WERI-Rb-1 (cell line): ENCODE results near the gene INPP4B.

Experiments
- DNase-seq: peaks from one replicate; pipeline ENCODE4 v3.0.0-alpha.2; 2020
- H3K27ac ChIP-seq: fragments of 250-450 bp; sonication (Bioruptor Pico); 2 replicates; pipeline ENCODE4 v1.5.1; 2020; ENCODE audit warnings: mild to moderate bottlenecking, moderate library complexity
- H3K27me3 ChIP-seq: fragments of 250-450 bp; sonication (Bioruptor Pico); 2 replicates; pipeline ENCODE4 v1.5.1; 2021; ENCODE audit warnings: mild to moderate bottlenecking, low read depth, moderate library complexity; ENCODE audit not compliant: insufficient read depth, severe bottlenecking
- H3K36me3 ChIP-seq: fragments of 250-450 bp; sonication (Bioruptor Pico); 2 replicates; pipeline ENCODE4 v1.5.1; 2020; ENCODE audit warnings: mild to moderate bottlenecking, moderate library complexity
- H3K4me3 ChIP-seq: 2 replicates; pipeline ENCODE4 v1.5.1; 2011; ENCODE audit warnings: low read depth, mild to moderate bottlenecking, control low read depth, low read length
- H3K9me3 ChIP-seq: fragments of 250-450 bp; sonication (Bioruptor Pico); 2 replicates; pipeline ENCODE4 v1.5.1; 2021; ENCODE audit warnings: mild to moderate bottlenecking, moderate library complexity; ENCODE audit not compliant: severe bottlenecking
- CTCF ChIP-seq: IDR thresholded peaks from 2 replicates; pipeline ENCODE4 v1.5.1; 2011; ENCODE audit warnings: low read depth, mild to moderate bottlenecking, control low read depth, inconsistent platforms, low read length

INPP4B gene

GRCh38 chr4:142420311-142421095 lies 425.6 kb downstream of the INPP4B start:
- Histone ChIP-seq H3K4me3 (no peak overlapping the region), H3K27me3 (no peaks in the 10 kb centered on the region), H3K9me3 (no peaks in the 10 kb centered on the region), H3K36me3 (no peaks in the 10 kb centered on the region), H3K27ac (no peak overlapping the region)
- no peak for DNase-seq
- TF ChIP-seq CTCF = no peak

- Histone ChIP-seq H3K4me3 (no peak overlapping the region), H3K27me3 (no peaks in the 10 kb centered on the region), H3K9me3 (no peaks in the 10 kb centered on the region), H3K27ac (0 out of 2 replicates have a peak overlapping the region, but pooled peaks have one; percentile 1), H3K36me3 (no peaks in the 10 kb centered on the region)
- DNase-seq = peak; percentile 30
- no peak for TF ChIP-seq CTCF
These were observed 426.4 kb downstream of the INPP4B start for GRCh38 chr4:142419712-142420111.

- DNase-seq = no peak
- H3K27ac ChIP-seq = no peak overlapping the region
These were observed 427.4 kb downstream of the INPP4B start for GRCh38 chr4:142418697-142419096.

GRCh38 chr4:142416711-142417275 lies 429.3 kb downstream of the INPP4B start:
- no peaks in the 10 kb centered on the region for H3K36me3 ChIP-seq
- no peaks in the 10 kb centered on the region for H3K27me3 ChIP-seq
- no peaks in the 10 kb centered on the region for H3K9me3 ChIP-seq
- no peak for DNase-seq
- TF ChIP-seq CTCF = no peak
- no peak overlapping the region for H3K4me3 ChIP-seq
- H3K27ac ChIP-seq = no peak overlapping the region

More at GRCh38 chr4:142418697-142419096, 427.4 kb downstream of the INPP4B start:
- Histone ChIP-seq H3K36me3 (no peaks in the 10 kb centered on the region), H3K4me3 (no peak overlapping the region), H3K27me3 (no peaks in the 10 kb centered on the region), H3K9me3 (no peaks in the 10 kb centered on the region)
- TF ChIP-seq CTCF = no peak

- Histone ChIP-seq H3K9me3 (no peaks in the 10 kb centered on the region), H3K27me3 (no peaks in the 10 kb centered on the region), H3K27ac (no peak overlapping the region), H3K36me3 (no peaks in the 10 kb centered on the region), H3K4me3 (no peak overlapping the region)
- no peak for TF ChIP-seq CTCF
- no peak for DNase-seq
These were observed 430.0 kb downstream of the INPP4B start for GRCh38 chr4:142416121-142416520.
